GM21737 (cell line): ENCODE measurements around the gene DAB2.
"Not testable (repeated sequence)": the region's sequence is repeated elsewhere in the genome, so short reads cannot be mapped to it uniquely, and the experiment has no call there.

ENCODE experiments used
- ATAC-seq: cut with Tn5 transposase; IDR thresholded peaks from one replicate; pipeline ENCODE4 v1.9.1; 2021; ENCODE audit warnings: mild to moderate bottlenecking, moderate library complexity; ENCODE audit not compliant: unreplicated experiment

DAB2 gene

DNA sequence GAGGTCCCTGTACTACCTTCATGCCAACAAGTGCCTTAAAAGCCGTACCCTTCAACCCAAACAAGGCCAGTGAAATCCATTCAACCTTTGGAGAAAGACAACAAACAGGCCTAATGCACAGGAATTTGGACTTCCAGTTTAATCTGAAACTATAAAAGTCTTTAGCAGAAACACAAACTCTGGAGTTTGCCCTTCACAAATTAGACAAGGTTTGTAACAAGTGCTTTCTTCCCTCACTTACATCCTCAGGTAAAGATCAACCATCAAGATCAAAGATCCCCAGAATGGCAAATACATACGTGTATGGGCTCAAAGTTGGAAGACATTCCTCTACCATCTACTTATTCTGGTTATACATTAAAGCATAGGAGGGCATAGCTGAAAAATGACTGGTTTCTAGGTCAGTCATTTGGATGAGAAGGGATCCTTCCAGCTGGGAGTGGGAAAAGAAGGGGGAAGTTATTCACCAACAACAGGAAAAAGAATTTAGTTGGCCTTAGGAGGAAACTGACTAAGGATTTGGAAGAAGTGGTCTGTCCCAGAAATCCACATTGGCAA is 2.0 kb downstream of the DAB2 start:
- ATAC-seq: no peak

DNA sequence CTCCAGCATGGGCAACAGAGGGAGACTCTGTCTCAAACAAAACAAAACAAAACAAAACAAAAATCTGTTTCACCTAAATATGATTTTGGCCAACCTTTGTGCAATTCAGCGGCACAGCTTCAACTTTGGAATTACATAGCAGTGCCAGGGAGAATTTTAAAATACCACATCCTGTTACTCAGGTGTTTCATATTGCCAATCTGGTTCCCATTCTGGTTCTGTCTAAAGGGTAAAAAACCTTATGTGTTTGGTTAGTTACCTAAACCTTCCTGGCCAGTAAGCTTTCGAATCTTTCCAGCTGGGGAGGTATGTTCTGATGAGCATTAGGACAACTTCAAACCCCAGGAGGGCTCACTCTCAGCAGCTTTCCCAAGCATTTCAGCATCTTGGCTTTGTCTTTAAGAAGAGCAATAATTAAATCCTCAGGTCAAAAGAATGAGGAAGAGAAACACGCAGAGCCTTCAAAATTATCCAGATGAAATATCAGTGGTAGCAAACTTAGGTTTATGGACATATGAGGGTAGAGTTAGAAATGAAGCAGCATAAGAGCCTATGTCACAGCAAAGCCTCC is 2.7 kb downstream of the DAB2 start:
- ATAC-seq: no peak

DNA sequence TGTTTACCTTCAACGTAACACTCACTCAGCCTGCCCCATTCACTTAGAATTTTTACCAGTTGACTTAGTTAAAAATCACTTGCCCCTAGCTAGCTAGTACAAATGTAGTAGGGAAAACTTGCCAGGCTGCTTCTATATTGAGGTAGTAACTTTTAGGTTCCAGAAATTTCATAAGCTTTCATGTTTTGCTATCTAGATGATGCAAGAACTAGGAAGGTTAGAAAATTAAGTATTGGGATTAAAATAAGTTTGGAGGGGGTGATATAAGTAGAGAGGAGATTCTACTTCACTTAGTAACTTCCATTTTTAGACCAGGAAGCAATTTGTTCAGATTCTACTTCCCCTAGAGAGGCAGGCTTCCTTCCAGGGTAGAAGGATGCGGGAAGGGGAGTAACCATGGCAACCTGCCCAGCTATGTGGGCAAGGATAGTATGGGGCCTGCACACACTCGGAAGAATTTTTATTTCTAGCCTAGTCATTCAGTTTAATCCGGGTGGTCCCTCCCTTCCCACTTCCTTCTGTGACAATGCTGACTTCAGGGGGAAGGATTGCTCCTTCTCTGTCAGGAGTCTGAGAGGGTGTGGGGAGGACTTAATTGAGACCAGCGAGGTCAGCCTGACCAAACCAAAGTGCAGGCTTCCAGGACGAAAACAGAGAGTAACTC is 4.2 kb downstream of the DAB2 start:
- ATAC-seq: no peak

DNA sequence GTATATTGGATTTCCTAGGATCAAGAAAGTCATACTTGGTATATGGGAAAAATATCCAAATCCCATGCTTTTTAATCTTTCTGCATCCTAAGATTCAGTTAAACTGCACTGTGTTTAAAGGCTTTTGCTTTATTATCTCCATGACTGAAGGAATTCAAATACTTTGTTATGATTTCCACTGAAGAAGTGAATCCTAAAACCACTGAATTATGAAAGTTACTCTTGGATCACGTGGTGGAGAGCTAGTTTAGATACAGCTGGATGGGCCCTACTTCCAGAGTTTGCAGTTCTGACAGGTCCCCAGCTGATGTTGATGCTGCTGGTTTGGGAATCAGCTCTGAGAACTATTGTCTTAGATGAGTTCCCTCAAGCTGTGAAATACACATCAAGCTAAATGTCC is 5.0 kb downstream of the DAB2 start:
- no peak for ATAC-seq

DNA sequence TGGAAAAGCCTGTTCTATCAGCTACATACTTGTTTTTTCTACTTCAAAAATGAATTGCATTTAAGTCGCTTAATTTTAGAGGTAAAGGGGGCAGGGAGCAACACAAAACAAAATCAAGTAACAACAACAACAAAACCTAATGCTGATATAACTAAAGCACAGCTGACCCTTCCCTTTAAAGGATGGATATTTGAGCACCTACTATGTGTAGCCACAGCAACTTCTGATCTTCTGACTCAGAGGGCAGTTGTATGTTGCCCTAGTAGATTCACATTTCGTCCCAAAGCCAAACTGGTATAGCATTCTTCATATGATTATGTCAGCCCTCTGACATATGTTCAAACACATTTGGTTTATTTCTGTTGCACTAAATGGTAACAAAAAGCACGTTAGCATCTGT is 6.8 kb downstream of the DAB2 start:
- ATAC-seq: no peak

DNA sequence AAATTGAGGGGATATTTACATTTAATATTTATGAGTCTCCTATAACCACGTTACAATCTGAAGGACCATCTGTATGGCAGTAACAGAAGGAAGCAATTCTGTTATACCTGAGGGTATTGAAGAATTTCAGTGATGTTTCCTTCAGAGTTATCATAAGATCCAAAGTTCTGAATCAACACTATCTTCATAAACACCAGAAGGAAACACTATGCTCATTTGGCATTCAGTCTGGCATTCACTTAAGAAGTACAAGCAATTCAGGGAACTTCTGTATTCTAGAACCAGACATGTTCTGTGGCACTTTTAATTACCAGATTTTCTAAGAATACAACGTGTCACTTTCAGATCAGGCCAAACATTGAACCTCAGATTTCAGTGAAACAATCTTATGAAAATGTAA is 9.6 kb downstream of the DAB2 start:
- ATAC-seq: no peak

DNA sequence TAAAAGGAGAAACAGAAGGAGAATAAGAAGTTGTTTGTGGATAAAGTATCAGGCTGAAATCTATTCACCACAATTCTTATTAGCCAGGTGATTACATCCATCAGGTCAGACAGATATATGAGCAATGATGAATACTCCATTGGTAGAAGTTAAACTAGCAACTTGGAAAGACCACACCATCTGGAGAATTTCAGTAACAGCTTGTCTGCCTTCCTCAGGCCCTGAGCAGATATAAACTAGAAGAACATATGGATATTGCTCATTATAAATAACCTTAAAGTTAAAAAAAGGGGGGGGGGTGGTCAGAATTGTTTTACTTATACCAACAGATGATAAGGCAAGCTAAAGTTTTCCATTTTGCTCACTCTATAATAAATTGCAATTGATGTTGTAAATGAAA is 10.4 kb downstream of the DAB2 start:
- no peak for ATAC-seq

DNA sequence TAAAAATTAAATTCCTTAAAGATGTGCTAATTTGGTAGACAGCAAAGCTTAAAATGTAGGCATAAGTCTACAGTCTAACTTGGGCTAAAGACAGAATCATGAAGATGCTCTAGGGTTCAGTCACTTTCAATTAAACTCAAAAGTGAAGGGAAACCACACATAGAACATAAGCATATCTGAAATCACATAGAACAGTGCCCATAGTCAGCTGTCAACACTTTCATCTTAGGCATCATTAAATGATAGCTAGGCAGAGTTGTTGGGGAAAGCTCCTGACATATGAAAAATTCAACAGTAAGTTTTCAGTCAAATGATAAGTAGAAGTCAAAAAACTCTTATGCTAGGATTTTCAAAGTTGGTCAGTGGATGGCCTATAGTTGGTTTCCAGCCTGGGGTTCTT is 11.0 kb downstream of the DAB2 start:
- no peak for ATAC-seq

DNA sequence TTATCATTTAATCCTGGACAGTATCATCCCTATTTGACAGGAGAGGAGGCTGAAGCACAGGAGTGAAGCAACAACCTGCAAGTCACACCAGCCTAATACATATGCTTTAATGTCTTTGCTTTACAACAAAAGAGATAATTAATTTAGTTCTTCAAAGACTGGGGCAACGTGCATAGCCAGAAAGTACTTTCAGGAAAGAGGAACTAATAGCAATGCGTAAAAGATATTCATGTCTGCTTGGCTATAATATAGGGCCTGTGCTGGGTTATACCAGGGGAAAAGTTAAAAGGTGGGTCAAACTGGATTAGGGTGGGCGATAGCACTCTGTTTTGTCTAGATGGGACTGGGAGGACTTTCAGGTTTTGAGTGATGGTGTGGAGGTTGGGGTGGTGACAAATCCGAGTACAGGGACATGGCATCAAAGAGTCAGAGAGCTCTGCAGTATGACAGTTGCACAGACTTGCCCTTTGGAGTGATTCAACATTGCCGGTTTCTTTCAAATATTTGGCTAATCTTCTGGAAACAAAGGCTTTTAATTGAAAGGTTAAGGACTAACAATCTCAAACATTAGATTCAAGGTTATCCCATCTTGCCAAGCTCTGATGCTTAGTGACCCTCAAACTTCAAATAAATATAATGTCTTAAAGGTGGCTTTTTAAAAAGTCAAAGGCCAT is 11.9 kb downstream of the DAB2 start:
- no peak for ATAC-seq

DNA sequence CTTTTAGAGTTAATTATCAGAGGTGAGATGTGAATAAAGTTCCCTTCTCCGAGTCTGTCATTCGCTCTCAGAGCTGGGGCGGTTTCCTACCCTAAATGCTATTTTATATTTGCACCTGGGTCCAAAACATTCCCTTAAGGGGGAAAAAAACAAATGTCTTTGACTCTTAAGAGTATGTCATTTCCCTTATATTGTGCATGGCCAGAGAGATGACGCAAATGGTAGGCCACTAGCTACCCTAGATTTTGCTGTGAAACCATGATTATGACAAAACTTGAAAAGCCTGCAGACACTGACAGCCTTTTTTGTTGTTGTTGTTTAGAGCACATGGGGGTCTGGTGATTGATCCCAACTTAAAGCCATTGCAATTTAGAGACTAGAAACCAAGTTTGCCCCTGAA is 12.8 kb downstream of the DAB2 start:
- ATAC-seq: no peak

DNA sequence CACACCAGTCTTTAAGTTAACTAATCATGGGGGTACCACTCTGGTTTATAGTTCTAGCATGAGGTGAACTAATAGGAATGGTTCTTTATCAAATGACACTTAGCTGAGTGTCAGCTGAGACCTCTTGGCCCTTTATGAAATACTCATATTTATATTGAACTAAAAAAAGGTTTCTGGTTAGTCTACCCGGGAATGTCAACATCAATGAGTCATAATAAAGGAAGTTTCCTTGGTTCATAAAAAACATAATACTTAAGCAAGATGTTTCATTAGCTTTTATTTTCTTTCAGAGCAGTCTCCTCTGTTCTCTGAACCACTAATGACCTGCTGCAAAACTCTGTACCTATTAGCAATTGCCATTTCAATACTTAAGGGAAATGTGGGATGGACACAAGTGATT is 13.7 kb downstream of the DAB2 start:
- ATAC-seq: no peak

DNA sequence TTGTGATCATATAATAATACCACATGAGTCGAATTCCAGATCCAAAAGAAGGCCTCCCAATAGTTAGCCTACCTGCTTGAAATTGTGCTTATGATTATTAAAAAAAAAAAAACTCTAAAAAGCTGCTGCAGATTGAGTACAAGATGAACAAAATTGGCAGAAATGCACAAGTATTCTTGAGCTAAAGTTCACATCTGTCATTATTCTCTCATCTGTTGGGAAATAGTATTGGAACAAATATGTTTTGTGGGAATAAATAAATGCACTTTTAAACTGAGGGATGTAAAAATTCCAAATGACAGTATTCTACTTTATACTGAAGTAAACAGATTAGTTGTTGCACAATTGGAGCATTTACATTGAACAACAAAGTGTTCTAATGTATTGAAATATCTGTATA is 15.7 kb downstream of the DAB2 start:
- ATAC-seq: no peak

DNA sequence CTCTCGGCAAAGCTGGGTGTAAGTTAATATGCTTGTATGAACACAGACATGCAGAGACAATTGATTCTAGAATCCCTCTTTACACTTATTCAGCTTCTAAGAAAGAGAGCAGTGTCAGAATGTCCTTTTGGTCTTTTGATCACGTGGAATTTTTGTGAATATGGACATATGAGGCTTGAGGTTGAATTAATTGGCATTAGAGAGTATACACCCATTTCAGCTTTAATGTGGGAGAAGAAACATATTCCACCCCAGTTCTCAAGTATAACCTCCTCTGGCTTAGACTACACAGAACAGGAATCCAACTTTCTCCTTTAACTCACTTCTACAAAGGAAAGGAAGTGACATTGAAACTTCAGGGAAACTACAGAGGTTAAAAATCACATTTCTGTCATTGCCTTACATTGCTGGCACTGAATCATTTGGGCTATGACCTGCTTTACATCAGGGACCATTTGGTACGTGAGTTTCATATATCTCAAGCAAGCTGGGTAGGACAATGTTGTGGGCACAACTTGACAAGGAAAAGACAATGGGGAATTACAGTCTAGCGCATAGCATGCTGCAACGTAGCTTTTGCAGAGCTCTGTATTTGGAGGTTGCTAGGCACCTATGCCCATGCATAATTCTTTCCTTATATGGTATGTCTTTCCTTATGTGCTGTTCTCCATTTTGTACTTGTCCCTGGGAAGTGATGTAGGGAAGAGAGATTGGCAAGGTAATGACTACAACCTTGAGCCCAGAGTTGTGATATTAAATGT is 19.5 kb downstream of the DAB2 start:
- ATAC-seq: no peak

DNA sequence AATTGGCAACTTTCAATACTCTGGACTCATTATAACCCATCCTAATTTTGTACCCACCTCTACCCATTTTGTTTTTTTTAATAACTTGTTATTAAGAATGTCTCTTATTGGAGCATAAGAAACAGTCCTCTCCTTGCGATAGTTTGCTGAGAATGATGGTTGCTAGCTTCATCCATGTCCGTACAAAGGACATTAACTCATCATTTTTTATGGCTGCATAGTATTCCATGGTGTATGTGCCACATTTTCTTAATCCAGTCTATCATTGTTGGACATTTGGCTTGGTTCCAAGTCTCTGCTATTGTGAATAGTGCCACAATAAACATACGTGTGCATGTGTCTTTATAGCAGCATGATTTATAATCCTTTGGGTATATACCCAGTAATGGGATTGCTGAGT is 21.0 kb downstream of the DAB2 start:
- not testable (repeated sequence) for ATAC-seq

DNA sequence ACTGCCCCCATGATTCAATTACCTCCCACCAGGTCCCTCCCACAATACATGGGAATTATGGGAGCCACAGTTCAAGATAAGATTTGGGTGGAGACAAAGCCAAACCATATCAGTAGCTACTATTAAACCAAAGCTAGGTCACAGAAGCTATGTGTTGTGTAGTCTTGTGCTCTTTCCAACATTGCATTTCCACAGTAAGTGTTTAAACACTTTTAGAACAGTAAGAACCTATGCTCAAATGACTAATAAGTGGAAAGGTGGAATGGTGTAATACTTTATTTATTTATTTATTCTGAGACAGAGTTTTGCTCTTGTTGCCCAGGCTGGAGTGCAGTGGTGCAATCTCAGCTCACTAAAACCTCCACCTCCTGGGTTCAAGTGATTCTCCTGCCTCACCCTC is 22.6 kb downstream of the DAB2 start:
- not testable (repeated sequence) for ATAC-seq

DNA sequence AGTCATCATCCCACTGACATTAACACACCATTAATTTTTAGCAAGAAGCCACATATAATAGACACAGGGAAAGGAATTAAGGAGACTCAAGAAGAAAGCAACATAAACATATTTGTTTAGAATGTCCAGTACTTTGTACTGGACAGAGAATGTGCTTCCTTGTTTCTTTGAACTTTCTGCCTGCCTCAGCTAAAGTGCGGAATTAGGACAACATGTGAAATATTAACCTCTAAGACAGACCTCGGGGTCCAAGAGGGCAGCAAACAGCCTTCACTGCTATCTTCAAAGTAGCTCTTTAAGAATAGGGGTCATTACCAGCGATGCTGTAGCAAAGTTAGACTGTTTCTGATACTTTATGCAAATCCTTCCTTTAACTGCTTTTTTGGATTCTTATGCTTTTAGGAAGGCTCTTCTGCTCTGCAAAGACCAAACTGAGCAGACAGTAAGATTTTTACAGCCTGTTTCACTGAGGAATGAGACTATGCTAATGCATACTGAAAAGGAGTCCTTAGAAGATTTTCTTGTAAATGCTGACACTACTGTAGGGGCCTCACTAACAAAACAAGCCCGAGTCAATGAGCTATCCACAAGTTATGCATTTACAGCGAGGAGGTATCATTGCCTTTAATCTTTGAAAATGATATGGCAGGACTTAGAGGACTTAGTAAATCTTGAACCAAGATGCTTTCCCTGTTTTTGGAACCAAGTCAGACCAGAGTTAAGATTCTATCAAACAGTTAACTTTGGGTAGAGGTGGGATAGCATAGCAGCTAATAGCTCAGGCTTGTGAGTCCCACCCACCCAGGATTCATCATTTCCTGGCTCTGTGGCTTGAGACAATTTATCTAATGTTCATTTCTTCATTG is 23.8 kb downstream of the DAB2 start:
- no peak for ATAC-seq

DNA sequence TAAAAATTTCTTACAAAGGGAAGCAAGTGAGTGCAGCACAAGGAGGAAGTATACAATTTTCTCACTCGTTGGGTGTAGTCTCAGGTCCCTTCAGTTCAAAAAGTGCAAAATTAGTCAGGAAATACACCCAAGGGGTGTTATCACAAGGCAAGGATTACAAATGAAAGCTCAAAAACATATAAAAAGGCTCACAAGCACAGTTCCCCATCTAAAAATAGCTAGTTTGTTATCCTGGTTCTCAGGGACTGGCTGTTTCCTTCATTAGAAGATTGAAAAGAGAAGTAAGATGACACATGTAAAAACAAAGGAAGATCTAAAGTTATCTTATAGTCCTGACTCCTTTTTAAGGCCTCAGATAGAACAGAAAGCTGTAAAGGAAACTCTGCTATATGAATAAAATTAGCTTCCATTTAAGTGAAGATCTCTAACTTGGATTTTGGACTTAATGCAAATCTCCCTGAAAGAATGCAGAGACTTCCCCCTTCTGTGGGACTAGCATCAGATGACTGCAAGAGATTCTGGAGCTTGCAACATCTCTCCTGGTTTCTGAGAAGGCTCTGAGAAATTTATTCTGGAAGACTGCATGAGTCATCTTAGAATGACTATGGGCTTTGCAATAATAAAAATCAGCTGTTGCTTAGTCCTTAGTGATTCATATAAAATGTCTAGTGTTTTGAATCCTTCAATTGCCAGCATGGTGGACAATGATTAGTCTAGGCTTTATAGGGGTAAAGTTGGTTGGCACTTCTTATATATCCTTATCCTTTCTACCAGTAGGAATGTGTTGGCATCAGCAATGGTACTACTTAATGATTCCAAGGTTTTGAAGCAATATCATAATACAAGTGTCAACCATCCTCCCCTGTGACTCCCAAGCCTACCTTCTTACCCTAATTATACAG is 25.4 kb downstream of the DAB2 start:
- no peak for ATAC-seq

DNA sequence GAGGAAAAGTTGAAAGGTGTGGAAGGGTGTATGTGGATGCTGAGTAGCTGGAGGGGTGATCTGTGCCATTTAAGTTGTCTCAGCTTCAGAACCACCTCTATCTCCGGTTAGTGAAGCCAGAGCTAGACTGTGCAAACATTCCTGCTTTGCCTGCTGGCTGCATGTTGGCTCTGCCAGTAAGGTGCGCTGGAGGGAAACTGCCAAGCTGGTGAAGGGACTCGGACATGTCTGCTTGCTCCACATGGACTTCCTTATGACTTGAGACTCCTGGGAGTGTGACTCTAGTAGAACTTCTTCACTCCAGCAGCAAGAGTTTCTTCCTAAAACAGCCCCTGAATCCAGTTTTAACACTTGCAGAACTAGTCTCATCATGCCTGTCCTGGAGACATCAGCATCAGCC is 27.9 kb downstream of the DAB2 start:
- ATAC-seq: no peak

DNA sequence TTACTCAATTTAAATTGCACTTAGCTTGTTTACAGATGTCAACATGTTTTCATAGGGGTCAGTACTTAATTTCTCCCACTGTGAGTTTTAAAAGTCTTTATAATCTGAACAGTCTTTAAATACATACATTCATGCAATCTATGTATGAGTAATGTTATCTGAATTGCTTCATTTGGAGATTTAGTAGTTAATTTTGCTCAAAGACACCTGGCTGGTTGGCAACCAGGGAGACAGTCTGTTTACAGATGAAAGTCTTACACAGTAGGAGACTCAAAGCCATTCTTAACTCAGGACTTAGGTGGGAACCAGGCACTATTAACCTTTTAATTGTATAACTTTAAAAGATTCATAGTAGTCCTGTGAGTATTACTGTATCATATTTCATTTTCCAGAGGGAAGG is 29.3 kb downstream of the DAB2 start:
- ATAC-seq: no peak

DNA sequence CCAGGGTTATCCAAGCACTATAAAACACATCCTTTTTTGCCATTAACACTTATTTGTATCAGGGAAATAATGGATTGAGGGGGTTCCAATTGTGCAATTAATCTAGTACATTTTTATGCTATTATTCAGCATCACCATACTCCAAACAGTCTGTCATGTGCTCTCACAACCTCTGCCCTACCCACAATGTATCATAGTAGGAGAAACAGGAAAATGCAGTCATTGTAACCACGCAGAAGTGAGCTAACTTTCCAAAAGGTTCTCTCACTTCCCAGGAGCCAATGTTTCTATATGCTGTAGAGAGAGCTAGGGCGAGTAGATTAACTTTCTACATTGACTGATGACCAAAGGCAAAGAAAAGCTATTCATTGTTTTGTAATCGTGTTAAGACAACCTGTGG is 29.8 kb downstream of the DAB2 start:
- ATAC-seq: no peak
